ENCODE results near the gene SPPL2B.
"Not testable (repeated sequence)": the region's sequence is repeated elsewhere in the genome, so short reads cannot be mapped to it uniquely, and the experiment has no call there.

The SPPL2B gene

GRCh38 chr19:2337329-2337707, 8.8 kb downstream of the SPPL2B start:
- peak; percentile 85 for DNase-seq (ENCODE audit: low spot score)

GRCh38 chr19:2338055-2338615, 9.7 kb downstream of the SPPL2B start:
- DNase-seq (ENCODE audit: low spot score) = no peak

GRCh38 chr19:2338751-2339643, 10.5 kb downstream of the SPPL2B start:
- DNase-seq (ENCODE audit: low spot score) = no peak

GRCh38 chr19:2339644-2340310, 11.3 kb downstream of the SPPL2B start:
- DNase-seq (ENCODE audit: low spot score) = no peak

- no peak for DNase-seq (ENCODE audit: low spot score)
Measured at GRCh38 chr19:2340496-2341243, 12.2 kb downstream of the SPPL2B start.

GRCh38 chr19:2341244-2341751, 12.8 kb downstream of the SPPL2B start:
- DNase-seq (ENCODE audit: low spot score) = no peak

GRCh38 chr19:2341982-2342381, 13.5 kb downstream of the SPPL2B start:
- no peak for DNase-seq (ENCODE audit: low spot score)

- no peak for DNase-seq (ENCODE audit: low spot score)
Measured at GRCh38 chr19:2342656-2343288, 14.3 kb downstream of the SPPL2B start.

- no peak for DNase-seq (ENCODE audit: low spot score)
Measured at GRCh38 chr19:2343289-2343982, 15.0 kb downstream of the SPPL2B start.

- DNase-seq (ENCODE audit: low spot score) = no peak
Measured at GRCh38 chr19:2344381-2344870, 15.9 kb downstream of the SPPL2B start.

- no peak for DNase-seq (ENCODE audit: low spot score)
Measured at GRCh38 chr19:2345076-2345475, 16.6 kb downstream of the SPPL2B start.

GRCh38 chr19:2345794-2346663, 17.5 kb downstream of the SPPL2B start:
- DNase-seq (ENCODE audit: low spot score) = no peak

GRCh38 chr19:2349818-2350217, 21.3 kb downstream of the SPPL2B start:
- not testable (repeated sequence) for DNase-seq (ENCODE audit: low spot score)

- no peak for DNase-seq (ENCODE audit: low spot score)
Measured at GRCh38 chr19:2350656-2351055, 22.2 kb downstream of the SPPL2B start.

- no peak for DNase-seq (ENCODE audit: low spot score)
Measured at GRCh38 chr19:2351591-2351990, 23.1 kb downstream of the SPPL2B start.

- no peak for DNase-seq (ENCODE audit: low spot score)
Measured at GRCh38 chr19:2352121-2352520, 23.6 kb downstream of the SPPL2B start.

GRCh38 chr19:2353159-2353886, 24.8 kb downstream of the SPPL2B start:
- DNase-seq (ENCODE audit: low spot score) = no peak

GRCh38 chr19:2353887-2354592, 25.6 kb downstream of the SPPL2B start:
- DNase-seq (ENCODE audit: low spot score) = no peak

GRCh38 chr19:2354670-2355069, 26.2 kb downstream of the SPPL2B start:
- DNase-seq (ENCODE audit: low spot score) = no peak
